Measurements from ENCODE around the gene TMEM61.
A peak's percentile ranks its signal among the peaks of the same experiment; 100 is the strongest.
"Not testable (repeated sequence)": the region's sequence is repeated elsewhere in the genome, so short reads cannot be mapped to it uniquely, and the experiment has no call there.

TMEM61 gene

DNA sequence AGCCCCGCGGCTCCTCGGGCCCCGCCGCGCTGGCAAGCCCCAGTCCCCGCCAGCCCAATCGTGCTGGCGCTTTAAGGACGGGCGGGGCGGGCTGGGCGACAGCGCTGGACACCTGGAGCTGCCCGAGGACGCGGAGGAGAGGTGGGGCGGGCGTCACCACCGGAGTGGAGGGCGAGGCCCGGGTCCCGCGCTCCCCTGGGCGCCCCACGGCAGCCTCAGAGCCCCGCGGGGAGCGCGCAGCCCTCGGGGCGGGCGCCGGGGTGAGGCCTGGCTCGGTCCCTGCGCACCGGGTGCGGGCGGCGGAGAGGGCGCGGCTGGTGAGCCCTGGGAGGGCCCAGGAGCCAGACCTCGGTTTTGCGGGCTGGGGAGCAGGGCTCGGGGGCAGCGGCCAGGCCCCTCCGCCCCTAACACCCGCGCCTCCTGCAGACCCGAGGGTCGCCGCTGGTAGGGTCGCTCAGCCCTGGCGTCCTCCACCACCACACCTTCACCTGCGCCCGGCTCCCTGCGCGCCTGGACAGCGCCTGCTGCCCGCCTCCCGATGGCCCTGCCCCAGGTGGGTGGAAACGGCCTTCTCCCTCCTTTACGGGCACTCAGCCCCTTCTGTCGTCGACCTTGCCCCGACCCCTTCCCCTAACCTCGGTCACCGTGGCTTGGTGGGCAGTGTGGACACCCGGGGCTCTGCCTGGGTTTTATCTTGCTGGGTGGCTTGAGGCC is at the start of gene TMEM61:
Gene TMEM61, plus strand, starts transcription at position 101 of the 714 bp plus-strand sequence. Its CDS starts 438 bp downstream, at position 539.
- H3K4me3 ChIP-seq (ENCODE audit: control insufficient read depth, low read depth, low read length) = no peak within 1 kb of the TSS
- no peak for DNase-seq (ENCODE audit: low read depth)
- TF ChIP-seq, protein P1, sequence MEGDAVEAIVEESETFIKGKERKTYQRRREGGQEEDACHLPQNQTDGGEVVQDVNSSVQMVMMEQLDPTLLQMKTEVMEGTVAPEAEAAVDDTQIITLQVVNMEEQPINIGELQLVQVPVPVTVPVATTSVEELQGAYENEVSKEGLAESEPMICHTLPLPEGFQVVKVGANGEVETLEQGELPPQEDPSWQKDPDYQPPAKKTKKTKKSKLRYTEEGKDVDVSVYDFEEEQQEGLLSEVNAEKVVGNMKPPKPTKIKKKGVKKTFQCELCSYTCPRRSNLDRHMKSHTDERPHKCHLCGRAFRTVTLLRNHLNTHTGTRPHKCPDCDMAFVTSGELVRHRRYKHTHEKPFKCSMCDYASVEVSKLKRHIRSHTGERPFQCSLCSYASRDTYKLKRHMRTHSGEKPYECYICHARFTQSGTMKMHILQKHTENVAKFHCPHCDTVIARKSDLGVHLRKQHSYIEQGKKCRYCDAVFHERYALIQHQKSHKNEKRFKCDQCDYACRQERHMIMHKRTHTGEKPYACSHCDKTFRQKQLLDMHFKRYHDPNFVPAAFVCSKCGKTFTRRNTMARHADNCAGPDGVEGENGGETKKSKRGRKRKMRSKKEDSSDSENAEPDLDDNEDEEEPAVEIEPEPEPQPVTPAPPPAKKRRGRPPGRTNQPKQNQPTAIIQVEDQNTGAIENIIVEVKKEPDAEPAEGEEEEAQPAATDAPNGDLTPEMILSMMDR (conservative IDR thresholded peaks at IDR 0.05; ENCODE audit: control insufficient read depth, insufficient read depth, low read depth, low read length) = no peak

DNA sequence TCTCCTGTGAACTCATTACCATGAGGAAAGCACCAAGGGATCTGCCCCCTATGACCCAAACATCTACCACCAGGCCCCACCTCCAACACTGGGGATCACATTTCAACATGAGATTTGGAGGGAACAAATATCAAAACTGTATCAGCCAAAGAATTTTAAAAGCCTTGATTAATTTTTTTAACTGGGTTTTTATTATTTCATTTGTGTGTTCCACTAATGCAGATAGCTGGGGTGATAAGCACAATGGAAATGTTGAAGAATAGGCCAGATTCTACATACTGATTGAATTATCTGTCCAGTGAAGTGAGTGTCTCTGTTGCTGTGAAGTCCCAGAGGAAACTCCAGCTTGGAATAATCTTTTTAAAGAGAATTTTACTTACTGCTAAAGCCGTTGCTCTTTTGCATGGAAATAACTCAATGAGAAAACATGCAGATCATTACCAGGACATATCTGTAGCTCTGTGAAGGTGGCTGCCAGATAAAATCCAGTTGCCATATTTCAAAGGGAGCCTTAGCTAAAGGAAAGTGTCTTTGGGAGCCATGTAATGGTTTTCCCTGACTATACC is 49.1 kb upstream of the TMEM61 start:
- H3K4me3 ChIP-seq (ENCODE audit: control insufficient read depth, low read depth, low read length) = no peak overlapping the region
- no peak for DNase-seq (ENCODE audit: low read depth)
- TF ChIP-seq, protein P1 (conservative IDR thresholded peaks at IDR 0.05; ENCODE audit: control insufficient read depth, insufficient read depth, low read depth, low read length) = no peak

DNA sequence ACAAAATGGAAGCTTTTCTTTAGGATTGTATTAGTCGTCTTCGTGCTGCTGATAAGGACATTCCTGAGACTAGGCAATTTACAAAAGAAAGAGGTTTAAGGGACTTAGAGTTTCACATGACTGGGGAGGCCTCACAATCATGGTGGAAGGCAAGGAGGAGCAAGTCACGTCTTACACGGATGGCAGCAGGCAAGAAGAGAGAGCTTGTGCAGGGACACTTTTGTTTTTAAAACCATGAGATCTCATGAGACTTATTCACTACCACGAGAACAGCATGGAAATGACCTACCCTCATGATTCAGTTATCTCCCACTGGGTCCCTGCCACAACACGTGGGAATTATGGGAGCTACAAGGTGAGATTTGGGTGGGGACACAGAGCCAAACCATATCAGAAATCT is 46.3 kb upstream of the TMEM61 start:
- peak; percentile 5 for DNase-seq (ENCODE audit: low read depth)
- H3K4me3 ChIP-seq (ENCODE audit: control insufficient read depth, low read depth, low read length) = not testable (repeated sequence)

DNA sequence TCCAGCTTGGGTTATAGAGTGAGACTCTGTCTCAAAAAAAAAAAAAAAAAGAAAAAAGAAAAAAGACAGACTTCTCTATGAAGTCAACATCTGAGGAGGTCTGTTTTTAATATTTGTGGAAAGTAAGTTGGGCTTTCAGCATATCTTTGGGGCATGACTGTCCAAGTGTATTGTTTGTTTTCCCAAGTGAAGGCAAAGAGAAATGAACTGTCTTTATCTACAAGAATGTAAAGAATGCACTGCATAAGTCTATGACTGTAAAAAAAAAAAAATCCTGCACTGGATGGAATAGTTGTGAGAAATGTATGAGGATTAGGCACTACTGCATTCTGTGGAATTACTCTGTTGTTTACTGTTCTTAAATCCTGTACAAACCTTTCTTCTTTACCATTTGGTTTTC is 45.6 kb upstream of the TMEM61 start:
- DNase-seq (ENCODE audit: low read depth) = peak; percentile 86
- TF ChIP-seq, protein P1 (conservative IDR thresholded peaks at IDR 0.05; ENCODE audit: control insufficient read depth, insufficient read depth, low read depth, low read length) = no peak

DNA sequence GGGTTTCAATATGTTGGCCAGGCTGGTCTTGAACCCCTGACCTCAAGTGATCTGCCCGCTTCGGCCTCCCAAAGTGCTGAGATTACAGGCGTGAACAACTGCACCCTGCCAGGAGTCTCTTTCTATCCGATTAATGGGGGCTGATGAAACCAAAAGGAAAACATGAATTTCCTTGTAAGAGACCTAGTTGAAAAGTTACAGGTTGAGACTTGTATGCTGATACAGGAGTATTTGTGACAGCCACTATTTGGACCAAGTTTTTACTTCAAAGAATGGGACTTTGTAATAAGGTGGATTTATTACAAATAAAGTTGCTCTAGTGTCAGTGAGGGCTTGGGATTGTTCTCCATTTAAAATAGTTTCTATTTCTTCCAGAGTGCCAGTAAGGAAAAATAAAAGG is 43.6 kb upstream of the TMEM61 start:
- TF ChIP-seq, protein P1 (conservative IDR thresholded peaks at IDR 0.05; ENCODE audit: control insufficient read depth, insufficient read depth, low read depth, low read length) = no peak
- no peak for DNase-seq (ENCODE audit: low read depth)
- H3K4me3 ChIP-seq (ENCODE audit: control insufficient read depth, low read depth, low read length) = no peak overlapping the region

More for the DNA sequence above, 45.6 kb upstream of the TMEM61 start:
- no peak overlapping the region for H3K4me3 ChIP-seq (ENCODE audit: control insufficient read depth, low read depth, low read length)

DNA sequence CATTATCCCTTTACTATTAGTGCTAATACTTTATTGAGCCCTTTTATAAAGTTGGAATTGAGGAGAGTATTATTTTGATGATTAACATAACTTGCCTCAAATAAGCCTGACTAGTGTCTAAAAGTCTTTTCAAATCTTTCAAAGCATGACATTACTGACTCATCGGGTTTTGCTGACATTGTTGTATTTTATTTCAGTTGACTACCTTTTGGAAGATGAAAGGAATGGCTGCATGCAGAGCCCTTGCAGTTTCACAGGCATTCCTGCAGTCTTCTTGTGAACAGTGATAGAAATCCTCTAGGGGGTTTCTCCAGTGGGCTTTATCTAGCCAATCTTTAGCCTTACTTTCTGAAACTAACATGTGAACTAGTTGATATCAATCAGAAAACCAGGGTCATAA is 43.0 kb upstream of the TMEM61 start:
- TF ChIP-seq, protein P1 (conservative IDR thresholded peaks at IDR 0.05; ENCODE audit: control insufficient read depth, insufficient read depth, low read depth, low read length) = no peak
- H3K4me3 ChIP-seq (ENCODE audit: control insufficient read depth, low read depth, low read length) = no peak overlapping the region

DNA sequence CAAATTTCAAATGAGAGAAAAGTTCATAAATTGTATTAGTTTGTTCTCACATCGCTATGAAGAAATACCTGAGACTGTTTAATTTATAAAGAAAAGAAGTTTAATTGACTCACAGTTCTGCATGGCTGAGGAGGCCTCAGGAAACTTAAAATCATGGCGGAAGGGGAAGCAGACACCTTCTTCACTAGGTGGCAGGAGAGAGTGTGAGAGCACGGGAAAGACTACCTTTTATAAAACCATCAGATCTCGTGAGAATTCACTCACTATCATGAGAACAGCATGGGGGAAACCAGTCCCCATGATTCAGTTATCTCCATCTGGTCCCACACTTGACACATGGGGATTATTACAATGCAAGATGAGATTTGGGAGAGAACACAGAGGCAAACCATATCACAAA is 41.5 kb upstream of the TMEM61 start:
- not testable (repeated sequence) for DNase-seq (ENCODE audit: low read depth); H3K4me3 ChIP-seq (ENCODE audit: control insufficient read depth, low read depth, low read length)

More for the DNA sequence above, 43.0 kb upstream of the TMEM61 start:
- DNase-seq (ENCODE audit: low read depth) = no peak

DNA sequence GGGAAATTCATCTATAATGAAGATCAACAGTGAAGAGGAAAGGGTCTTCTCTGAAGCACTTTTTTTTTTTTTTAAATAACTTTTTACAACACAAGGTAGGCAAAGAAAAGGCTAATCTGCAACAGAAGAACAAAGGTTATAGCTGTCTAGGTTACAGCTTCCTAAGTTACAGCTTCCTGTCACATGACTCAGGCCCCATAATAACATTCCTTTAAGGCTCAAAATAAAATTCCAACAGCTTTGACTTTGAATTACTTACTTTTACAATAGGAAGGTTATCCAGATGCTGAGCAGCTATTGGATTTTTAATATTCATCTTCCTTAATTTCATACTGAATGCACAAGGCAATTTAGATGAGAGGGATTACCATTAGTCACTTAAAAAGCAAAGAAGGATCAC is 40.4 kb upstream of the TMEM61 start:
- no peak overlapping the region for H3K4me3 ChIP-seq (ENCODE audit: control insufficient read depth, low read depth, low read length)
- DNase-seq (ENCODE audit: low read depth) = no peak
- TF ChIP-seq, protein P1 (conservative IDR thresholded peaks at IDR 0.05; ENCODE audit: control insufficient read depth, insufficient read depth, low read depth, low read length) = no peak

Data from fibroblast of mammary gland (primary cell).